ENCODE measurements around the gene JADE3. TPM values are rescaled to one million over a fixed set of nuclear protein-coding genes. Genes with fewer than 3 reads are reported as not detected.
"Not testable (repeated sequence)": the region's sequence is repeated elsewhere in the genome, so short reads cannot be mapped to it uniquely, and the experiment has no call there.

Gene JADE3
- total RNA-seq, 1 donor from 2014 or later = 6.3 TPM

GRCh38 chrX:46959985-46960700 lies 47.9 kb downstream of the JADE3 start:
- DNase-seq = no peak
- H3K4me3 ChIP-seq = no peak overlapping the region
- TF ChIP-seq CTCF (IDR thresholded peaks at IDR 0.05; ENCODE audit: borderline replicate concordance) = no peak
- no peaks in the 10 kb centered on the region for H3K36me3 ChIP-seq
- intact Hi-C loops (cut with micrococcal nuclease) = loop anchor here (10.0 kb wide), 1 partner anchor 45 kb away; the partner anchor contains the start of gene JADE3
- no peaks in the 10 kb centered on the region for H3K27me3 ChIP-seq (ENCODE audit: low read depth)
- no peaks in the 10 kb centered on the region for H3K9me3 ChIP-seq (replicated peaks)
- H3K27ac ChIP-seq (replicated peaks) = no peak overlapping the region
- H3K4me1 ChIP-seq = peaks cover 34% of the 10 kb centered on the region

DNA sequence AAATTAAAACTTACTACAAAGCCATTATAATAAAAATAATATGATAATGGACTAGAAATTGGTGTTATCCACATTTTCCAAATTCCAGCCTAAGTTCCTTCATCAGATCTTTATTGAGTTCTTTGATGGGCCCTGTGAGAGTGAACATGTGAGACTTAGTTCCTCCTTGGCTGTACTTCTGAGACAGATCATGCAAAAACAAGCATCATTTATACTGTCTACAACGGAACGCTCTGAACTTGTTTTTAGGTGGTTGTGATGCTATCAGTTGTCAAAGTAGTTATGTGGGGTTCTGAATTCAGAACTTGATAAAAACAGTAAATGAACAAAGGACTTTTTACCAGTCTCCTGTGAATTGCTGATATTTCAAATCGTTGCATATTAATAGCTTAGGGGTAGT lies 48.9 kb downstream of the JADE3 start:
- H3K27ac ChIP-seq (replicated peaks) = no peak overlapping the region
- no peaks in the 10 kb centered on the region for H3K27me3 ChIP-seq (ENCODE audit: low read depth)
- peaks cover 28% of the 10 kb centered on the region for H3K4me1 ChIP-seq
- H3K4me3 ChIP-seq = no peak overlapping the region
- H3K36me3 ChIP-seq = no peaks in the 10 kb centered on the region
- intact Hi-C loops (cut with micrococcal nuclease) = loop anchor here (10.0 kb wide), 1 partner anchor 46 kb away; the partner anchor contains the start of gene JADE3
- no peaks in the 10 kb centered on the region for H3K9me3 ChIP-seq (replicated peaks)
- TF ChIP-seq CTCF (IDR thresholded peaks at IDR 0.05; ENCODE audit: borderline replicate concordance) = no peak
- DNase-seq = no peak

- Histone ChIP-seq H3K9me3 (replicated peaks) (no peaks in the 10 kb centered on the region), H3K4me3 (no peak overlapping the region), H3K27me3 (ENCODE audit: low read depth) (no peaks in the 10 kb centered on the region), H3K27ac (replicated peaks) (no peak overlapping the region), H3K36me3 (no peaks in the 10 kb centered on the region), H3K4me1 (peaks cover 28% of the 10 kb centered on the region)
- intact Hi-C loops (cut with micrococcal nuclease) = loop anchor here (10.0 kb wide), 1 partner anchor 47 kb away; the partner anchor contains the start of gene JADE3
- no peak for DNase-seq
- TF ChIP-seq CTCF (IDR thresholded peaks at IDR 0.05; ENCODE audit: borderline replicate concordance) = no peak
Observed at GRCh38 chrX:46961574-46962283, 49.5 kb downstream of the JADE3 start.

DNA sequence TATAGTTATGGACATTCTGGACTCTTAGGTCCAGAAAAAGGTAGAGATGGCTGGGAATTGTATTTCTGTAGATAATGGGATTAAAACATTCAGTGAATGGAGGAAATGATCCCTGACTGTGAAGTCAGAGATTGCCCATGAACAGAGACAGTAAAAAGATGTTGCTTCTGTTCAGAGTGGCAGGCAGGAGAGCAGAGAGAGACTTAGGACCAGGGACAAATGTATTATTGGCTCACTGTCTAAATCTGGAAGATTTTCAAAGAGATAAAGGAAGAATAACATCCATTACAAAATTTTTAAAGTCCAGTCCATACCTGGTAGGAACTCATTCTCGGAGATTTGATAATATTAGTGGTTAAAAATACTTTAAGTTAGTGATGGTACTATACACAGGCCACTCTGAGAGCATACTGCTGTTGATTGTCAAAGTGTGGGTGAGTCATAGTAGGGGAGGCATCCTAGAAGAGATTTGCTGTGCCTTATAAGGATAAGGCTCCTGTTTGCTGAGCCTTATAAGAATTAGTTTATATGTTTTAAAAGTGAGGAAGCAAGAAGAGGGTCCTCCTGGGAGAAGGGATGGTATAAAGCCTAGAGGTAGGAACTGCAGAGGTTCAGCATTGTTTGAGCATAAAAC lies 53.0 kb downstream of the JADE3 start:
- TF ChIP-seq CTCF (IDR thresholded peaks at IDR 0.05; ENCODE audit: borderline replicate concordance) = no peak
- no peaks in the 10 kb centered on the region for H3K36me3 ChIP-seq
- DNase-seq = no peak
- no peaks in the 10 kb centered on the region for H3K9me3 ChIP-seq (replicated peaks)
- H3K4me1 ChIP-seq = peaks cover 10% of the 10 kb centered on the region
- intact Hi-C loops (cut with micrococcal nuclease) = loop anchor here (5.0 to 10.0 kb wide), 2 partner anchors 50 to 128 kb away; partner anchors contain the start of genes JADE3 and RP2
- H3K27ac ChIP-seq (replicated peaks) = no peak overlapping the region
- no peak overlapping the region for H3K4me3 ChIP-seq
- H3K27me3 ChIP-seq (ENCODE audit: low read depth) = no peaks in the 10 kb centered on the region

DNA sequence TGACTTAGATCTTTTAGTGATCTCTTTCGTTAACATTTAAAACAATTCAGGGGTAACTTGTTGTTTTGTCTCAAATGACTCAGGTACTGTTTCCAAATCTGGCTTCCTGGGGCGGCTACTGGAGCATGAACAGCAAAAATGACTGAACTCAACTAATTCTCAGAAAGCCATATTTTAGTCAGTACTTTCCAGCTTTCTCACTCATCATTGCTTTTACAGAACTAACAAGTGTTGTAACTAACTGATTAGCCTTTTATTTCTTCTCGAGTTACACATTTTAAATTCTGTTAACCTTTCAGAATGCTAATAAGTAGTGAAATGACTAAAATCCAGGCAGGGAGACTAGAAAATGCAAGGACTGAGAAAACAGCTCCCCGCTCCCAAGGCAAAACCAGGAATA lies 55.3 kb downstream of the JADE3 start:
- TF ChIP-seq CTCF (IDR thresholded peaks at IDR 0.05; ENCODE audit: borderline replicate concordance) = no peak
- intact Hi-C loops (cut with micrococcal nuclease) = loop anchor here (5.0 to 10.0 kb wide), 2 partner anchors 53 to 130 kb away; partner anchors contain the start of genes JADE3 and RP2
- H3K9me3 ChIP-seq (replicated peaks) = no peaks in the 10 kb centered on the region

DNA sequence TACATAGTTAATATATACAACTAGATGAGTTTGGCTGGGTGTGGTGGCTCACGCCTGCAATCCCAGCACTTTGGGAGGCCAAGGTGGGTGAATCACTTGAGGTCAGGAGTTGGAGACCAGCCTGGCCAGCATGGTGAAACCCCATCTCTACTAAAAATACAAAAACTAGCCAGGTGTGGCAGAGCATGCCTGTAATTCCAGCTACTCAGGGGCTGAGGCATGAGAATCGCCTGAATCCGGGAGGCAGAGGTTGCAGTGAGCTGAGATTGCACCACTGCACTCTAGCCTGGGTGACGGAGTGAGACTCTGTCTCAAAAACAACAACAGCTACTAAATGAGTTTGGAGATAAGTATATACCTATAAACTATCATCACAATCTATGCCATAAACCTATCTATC lies 64.8 kb downstream of the JADE3 start:
- intact Hi-C loops (cut with micrococcal nuclease); H3K4me3 ChIP-seq; H3K27ac ChIP-seq (replicated peaks); H3K4me1 ChIP-seq; H3K27me3 ChIP-seq (ENCODE audit: low read depth); DNase-seq; H3K9me3 ChIP-seq (replicated peaks); H3K36me3 ChIP-seq: not testable (repeated sequence)

More for the DNA sequence above, 55.3 kb downstream of the JADE3 start:
- no peak overlapping the region for H3K4me3 ChIP-seq
- no peaks in the 10 kb centered on the region for H3K36me3 ChIP-seq
- no peak overlapping the region for H3K27ac ChIP-seq (replicated peaks)
- no peaks in the 10 kb centered on the region for H3K27me3 ChIP-seq (ENCODE audit: low read depth)
- H3K4me1 ChIP-seq = peaks cover 5% of the 10 kb centered on the region
- DNase-seq = no peak

Data from left ventricle myocardium inferior (tissue), 1 donor.